Loucy (cell line): ENCODE results near the gene BACH1.

Source experiments
- H2AFZ ChIP-seq: fragments of 200-600 bp; sonication (generic); 2 replicates; pipeline ENCODE4 v1.6.0; 2016; ENCODE audit warnings: antibody characterized with exemption, mild to moderate bottlenecking, low read length, moderate library complexity
- H3F3A ChIP-seq: fragments of 200-600 bp; 2 replicates; pipeline ENCODE4 v1.6.0; 2016; ENCODE audit warnings: antibody characterized with exemption, low read depth, mild to moderate bottlenecking
- H3K27me3 ChIP-seq: fragments of 200-600 bp; sonication (generic); 2 replicates; pipeline ENCODE4 v1.6.1; 2014; ENCODE audit warnings: low read length, mild to moderate bottlenecking; ENCODE audit not compliant: insufficient read depth, poor library complexity, severe bottlenecking
- H3K36me3 ChIP-seq: fragments of 200-600 bp; sonication (generic); 2 replicates; pipeline ENCODE4 v1.6.1; 2016; ENCODE audit warnings: low read length; ENCODE audit not compliant: insufficient read depth
- H3K4me1 ChIP-seq: fragments of 200-600 bp; sonication (generic); 2 replicates; pipeline ENCODE4 v1.5.1; 2014; ENCODE audit warnings: low read length, mild to moderate bottlenecking; ENCODE audit not compliant: insufficient read depth, poor library complexity, severe bottlenecking
- H3K4me2 ChIP-seq: fragments of 200-600 bp; sonication (generic); 2 replicates; pipeline ENCODE4 v1.6.0; 2014; ENCODE audit warnings: antibody characterized with exemption, low read length, low read depth, mild to moderate bottlenecking; ENCODE audit not compliant: poor library complexity, severe bottlenecking
- H3K4me3 ChIP-seq: fragments of 200-600 bp; sonication (generic); 2 replicates; pipeline ENCODE4 v1.5.1; 2014; ENCODE audit warnings: low read length, mild to moderate bottlenecking, mixed read lengths; ENCODE audit not compliant: poor library complexity, severe bottlenecking
- H3K79me2 ChIP-seq: fragments of 200-600 bp; sonication (generic); 2 replicates; pipeline ENCODE4 v1.6.1; 2014; ENCODE audit warnings: low read length; ENCODE audit not compliant: insufficient read depth
- H3K9ac ChIP-seq: fragments of 200-600 bp; sonication (generic); 2 replicates; pipeline ENCODE4 v1.6.0; 2014; ENCODE audit warnings: mild to moderate bottlenecking, low read depth, low read length, moderate library complexity; ENCODE audit not compliant: poor library complexity, severe bottlenecking
- H3K9me2 ChIP-seq: fragments of 200-600 bp; sonication (generic); replicated peaks from 2 replicates; pipeline ENCODE4 v1.6.1; 2016; ENCODE audit warnings: low read depth, low read length, mixed read lengths
- H3K9me3 ChIP-seq: fragments of 200-600 bp; sonication (generic); 2 replicates; pipeline ENCODE4 v1.6.1; 2014; ENCODE audit warnings: mild to moderate bottlenecking, antibody characterized with exemption, low read length, low read depth; ENCODE audit not compliant: insufficient read depth
- H4K20me1 ChIP-seq: fragments of 200-600 bp; sonication (generic); 2 replicates; pipeline ENCODE4 v1.6.0; 2014; ENCODE audit warnings: antibody characterized with exemption, low read length, mild to moderate bottlenecking; ENCODE audit not compliant: insufficient read depth, poor library complexity, severe bottlenecking
- CTCF ChIP-seq: fragments of 200-600 bp; sonication (generic); conservative IDR thresholded peaks from 2 replicates; pipeline ENCODE4 v1.5.1; 2014; ENCODE audit warnings: mild to moderate bottlenecking, antibody characterized with exemption, low read length
- EZH2phosphoT487 ChIP-seq: fragments of 200-600 bp; IDR thresholded peaks from 2 replicates; pipeline ENCODE4 v1.6.1; 2018; ENCODE audit warnings: antibody characterized with exemption, mild to moderate bottlenecking, moderate library complexity, borderline replicate concordance

The BACH1 gene

GRCh38 chr21:29347274-29347681 is 48.6 kb downstream of the BACH1 start:
- Histone ChIP-seq H3F3A (no peaks in the 10 kb centered on the region), H3K4me1 (no peaks in the 10 kb centered on the region), H3K9me2 (no peaks in the 10 kb centered on the region), H3K9me3 (no peaks in the 10 kb centered on the region), H3K4me2 (no peak overlapping the region), H3K36me3 (peaks cover 25% of the 10 kb centered on the region; the same call in 1 of the 2 replicates), H2AFZ (no peak overlapping the region), H3K27me3 (no peaks in the 10 kb centered on the region), H3K9ac (no peak overlapping the region), H4K20me1 (peaks cover 3% of the 10 kb centered on the region), H3K79me2 (no peaks in the 10 kb centered on the region; the same call in 1 of the 2 replicates), H3K4me3 (no peak overlapping the region)
- TF ChIP-seq CTCF (no peak), EZH2phosphoT487 (no peak)

- Histone ChIP-seq H3K79me2 (no peaks in the 10 kb centered on the region; the same call in 1 of the 2 replicates), H3K9me3 (no peaks in the 10 kb centered on the region), H3K9ac (no peak overlapping the region), H3K4me3 (no peak overlapping the region), H3K36me3 (peaks cover 13% of the 10 kb centered on the region; the same call in 1 of the 2 replicates), H3K4me2 (no peak overlapping the region), H3K9me2 (no peaks in the 10 kb centered on the region), H2AFZ (no peak overlapping the region), H3K4me1 (no peaks in the 10 kb centered on the region), H3F3A (no peaks in the 10 kb centered on the region), H3K27me3 (no peaks in the 10 kb centered on the region), H4K20me1 (no peaks in the 10 kb centered on the region)
- TF ChIP-seq EZH2phosphoT487 (no peak), CTCF (no peak)
Measured at GRCh38 chr21:29349702-29350101, 51.0 kb downstream of the BACH1 start.

DNA sequence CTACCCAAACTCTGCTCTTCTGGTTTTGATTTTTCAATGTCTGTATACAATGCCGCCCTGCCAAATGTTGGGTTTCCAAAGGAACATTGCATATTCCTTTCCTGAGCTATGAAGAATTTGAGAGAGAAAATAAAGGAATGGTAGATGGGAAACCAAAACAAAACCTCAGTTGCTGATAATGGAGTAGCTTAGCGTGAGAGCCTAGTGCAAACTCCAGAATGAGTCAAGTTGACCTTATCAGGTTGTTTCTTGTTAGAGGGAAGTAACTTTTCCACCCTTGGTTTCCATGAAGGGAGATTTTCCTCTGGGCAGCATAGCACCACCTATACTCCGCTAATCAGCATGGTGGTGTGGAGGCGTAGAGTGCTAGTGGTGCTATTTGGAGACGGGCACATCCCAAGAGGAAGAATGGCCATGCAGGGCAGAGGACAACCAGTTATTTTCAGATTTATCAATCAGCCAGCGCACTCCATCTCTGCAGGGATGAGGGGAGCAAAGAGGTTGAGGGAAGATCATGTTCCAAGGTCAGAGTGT is 51.6 kb downstream of the BACH1 start:
- Histone ChIP-seq H3K4me1 (no peaks in the 10 kb centered on the region), H3K36me3 (peaks cover 9% of the 10 kb centered on the region; the same call in 1 of the 2 replicates), H3K4me3 (no peak overlapping the region), H2AFZ (no peak overlapping the region), H3F3A (no peaks in the 10 kb centered on the region), H4K20me1 (no peaks in the 10 kb centered on the region), H3K79me2 (no peaks in the 10 kb centered on the region), H3K9me3 (no peaks in the 10 kb centered on the region), H3K9ac (no peak overlapping the region), H3K4me2 (no peak overlapping the region), H3K27me3 (no peaks in the 10 kb centered on the region), H3K9me2 (no peaks in the 10 kb centered on the region)
- TF ChIP-seq EZH2phosphoT487 (no peak), CTCF (no peak)
